Lower lobe of right lung (tissue), 2 donors: ENCODE data around the gene LRRC8B. TPM values are rescaled to one million over a fixed set of nuclear protein-coding genes. Genes with fewer than 3 reads are reported as not detected.

Experiments used
- ATAC-seq, 2 donors: fragments of 200-7000 bp; cut with Tn5 transposase; one replicate each; pipeline ENCODE4 v1.9.1; 2020 to 2022; ENCODE audit warnings: mild to moderate bottlenecking in 2 of 2, moderate library complexity in 2 of 2
- DNase-seq: peaks from one replicate; pipeline ENCODE4 v3.0.0-alpha.2; 2020
- H3K27ac ChIP-seq: fragments of 200-600 bp; one replicate; pipeline ENCODE4 v1.8.0; 2022
- H3K27me3 ChIP-seq: fragments of 200-600 bp; one replicate; pipeline ENCODE4 v1.8.0; 2022; ENCODE audit warnings: low read depth
- H3K36me3 ChIP-seq: fragments of 200-600 bp; one replicate; pipeline ENCODE4 v1.8.0; 2022; ENCODE audit warnings: mild to moderate bottlenecking
- H3K4me1 ChIP-seq: fragments of 200-600 bp; one replicate; pipeline ENCODE4 v1.8.0; 2022
- H3K4me3 ChIP-seq: fragments of 200-600 bp; one replicate; pipeline ENCODE4 v1.8.0; 2022; ENCODE audit warnings: mild to moderate bottlenecking
- H3K9me3 ChIP-seq: fragments of 200-600 bp; one replicate; pipeline ENCODE4 v1.8.0; 2022
- CTCF ChIP-seq: fragments of 200-600 bp; IDR thresholded peaks from one replicate; pipeline ENCODE4 v1.8.0; 2022; ENCODE audit warnings: antibody characterized with exemption, mild to moderate bottlenecking
- intact Hi-C: fragments of 100-400 bp; cut with DNase I; formaldehyde crosslinking; loops from one replicate; pipeline ENCODE4 v1.11.0; 2022
- total RNA-seq: library from RNA; stranded (reverse); fragmentation: NEBNext Ultra II Directional; extraction: Animal tissue kit (Norgen Biotek cat#: 25700); gene quantifications from one replicate; pipeline ENCODE4 v1.2.1, GENCODE V29; 2021
- donor health status: DM: no; HTN: yes; CAD: no; lungs with severe emphysema.

Gene LRRC8B
- total RNA-seq, 1 donor from 2014 or later = 16.4 TPM

DNA sequence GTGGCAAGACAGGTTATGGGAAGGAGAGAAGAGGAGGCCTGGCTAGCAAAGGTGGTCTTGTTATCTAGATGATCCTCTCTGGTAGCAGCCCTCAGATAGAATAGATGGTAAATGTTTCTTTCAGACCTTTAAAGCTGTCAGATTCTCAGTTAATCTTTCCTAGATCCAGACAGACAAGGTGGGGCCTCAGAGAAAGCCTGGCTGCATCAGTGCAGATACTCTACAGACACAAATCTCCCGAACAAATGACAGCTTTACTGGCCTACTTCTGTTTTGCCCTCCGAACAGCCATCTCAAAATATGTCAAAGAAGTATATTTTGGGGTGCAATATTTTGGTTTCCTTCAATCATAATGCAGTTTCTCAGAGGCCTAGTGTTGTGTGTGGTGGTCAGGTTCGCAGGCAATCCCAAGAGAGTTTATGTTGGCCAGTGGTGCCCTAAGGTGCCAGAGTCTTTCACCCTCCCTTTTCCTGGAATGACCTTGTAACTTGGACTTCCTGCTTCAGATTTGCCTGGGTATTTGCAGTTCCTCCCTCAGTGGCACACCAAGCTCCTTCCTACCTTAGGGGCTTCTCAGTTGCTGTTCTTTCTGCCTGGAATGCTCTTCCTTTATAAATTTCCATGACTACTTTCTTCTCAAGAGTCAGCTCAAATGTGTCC lies 7.0 kb downstream of the LRRC8B start:
- Histone ChIP-seq H3K27me3 (no peaks in the 10 kb centered on the region), H3K27ac (no peak overlapping the region), H3K4me3 (no peak overlapping the region), H3K9me3 (no peaks in the 10 kb centered on the region), H3K36me3 (no peaks in the 10 kb centered on the region), H3K4me1 (peaks cover 6% of the 10 kb centered on the region)
- intact Hi-C loops = no loop called here
- ATAC-seq = no peak
- TF ChIP-seq CTCF = no peak
- no peak for DNase-seq

DNA sequence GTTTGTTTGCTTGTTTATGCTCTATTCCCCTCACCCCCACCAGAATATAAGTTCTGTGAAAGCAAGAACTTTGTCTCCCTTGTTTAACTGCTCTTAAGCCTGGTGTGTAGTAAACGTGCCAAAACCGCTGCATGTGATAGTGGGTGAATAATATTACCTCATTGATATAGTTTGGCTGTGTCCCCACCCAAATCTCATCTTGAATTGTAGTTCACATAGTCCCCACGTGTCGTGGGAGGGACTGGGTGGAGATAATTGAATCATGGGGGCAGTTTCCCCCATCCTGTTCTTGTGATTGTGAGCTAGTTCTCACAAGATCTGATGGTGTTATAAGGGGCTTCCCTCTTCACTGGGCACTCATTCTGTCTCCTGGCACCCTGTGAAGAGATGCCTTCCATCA lies 7.6 kb downstream of the LRRC8B start:
- TF ChIP-seq CTCF = no peak
- H3K4me1 ChIP-seq = no peaks in the 10 kb centered on the region
- DNase-seq (no peak), ATAC-seq (no peak)
- intact Hi-C loops = no loop called here
- H3K27ac ChIP-seq = no peak overlapping the region
- H3K4me3 ChIP-seq = no peak overlapping the region
- H3K9me3 ChIP-seq = no peaks in the 10 kb centered on the region
- no peaks in the 10 kb centered on the region for H3K36me3 ChIP-seq
- no peaks in the 10 kb centered on the region for H3K27me3 ChIP-seq

DNA sequence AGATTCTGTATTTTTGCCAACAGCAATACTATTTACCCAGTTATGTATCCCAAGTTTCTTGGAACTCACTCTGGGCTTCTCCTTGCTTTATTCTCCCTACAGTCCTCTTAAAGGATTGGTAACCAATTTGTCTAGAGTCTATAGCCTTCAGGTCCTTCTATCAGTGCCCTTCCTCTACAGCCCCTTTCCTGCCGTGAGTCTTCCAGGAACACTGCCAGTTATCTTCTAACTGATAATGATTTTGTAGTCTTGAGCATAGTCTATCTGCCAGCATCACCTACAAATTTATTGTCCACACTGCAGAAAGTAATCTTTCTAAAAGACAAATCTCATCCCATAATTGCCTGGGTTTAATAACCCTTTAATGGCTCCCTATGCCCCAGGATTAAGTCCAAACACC lies 8.2 kb downstream of the LRRC8B start:
- ATAC-seq (no peak), DNase-seq (no peak)
- no peak for TF ChIP-seq CTCF
- H3K9me3 ChIP-seq = no peaks in the 10 kb centered on the region
- no peak overlapping the region for H3K4me3 ChIP-seq
- H3K4me1 ChIP-seq = peaks cover under 1% of the 10 kb centered on the region
- H3K36me3 ChIP-seq = no peaks in the 10 kb centered on the region
- H3K27ac ChIP-seq = no peak overlapping the region
- intact Hi-C loops = no loop called here
- H3K27me3 ChIP-seq = no peaks in the 10 kb centered on the region

DNA sequence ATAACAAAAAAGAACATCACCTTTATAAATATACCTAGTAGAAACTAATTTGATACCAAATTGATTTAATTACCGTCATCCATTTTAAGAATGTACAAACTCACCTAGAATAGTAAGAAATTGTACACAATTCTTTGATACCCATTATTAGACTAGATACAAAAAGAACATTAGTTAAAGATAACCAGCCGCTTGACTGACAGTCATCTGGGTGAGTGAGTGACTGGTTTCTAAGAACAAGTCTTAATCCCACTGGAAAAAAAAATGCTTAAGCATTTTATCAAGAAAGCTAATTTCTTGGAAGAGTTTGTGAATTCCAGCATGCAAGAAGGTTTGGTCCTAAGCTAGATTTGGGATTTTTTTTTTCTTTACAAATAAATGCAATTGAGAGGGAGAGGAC lies 10.9 kb downstream of the LRRC8B start:
- intact Hi-C loops = no loop called here
- DNase-seq (no peak), ATAC-seq (no peak)
- no peak overlapping the region for H3K27ac ChIP-seq
- no peak for TF ChIP-seq CTCF
- H3K27me3 ChIP-seq = no peaks in the 10 kb centered on the region
- no peaks in the 10 kb centered on the region for H3K9me3 ChIP-seq
- no peaks in the 10 kb centered on the region for H3K36me3 ChIP-seq
- H3K4me1 ChIP-seq = peaks cover 9% of the 10 kb centered on the region
- no peak overlapping the region for H3K4me3 ChIP-seq

DNA sequence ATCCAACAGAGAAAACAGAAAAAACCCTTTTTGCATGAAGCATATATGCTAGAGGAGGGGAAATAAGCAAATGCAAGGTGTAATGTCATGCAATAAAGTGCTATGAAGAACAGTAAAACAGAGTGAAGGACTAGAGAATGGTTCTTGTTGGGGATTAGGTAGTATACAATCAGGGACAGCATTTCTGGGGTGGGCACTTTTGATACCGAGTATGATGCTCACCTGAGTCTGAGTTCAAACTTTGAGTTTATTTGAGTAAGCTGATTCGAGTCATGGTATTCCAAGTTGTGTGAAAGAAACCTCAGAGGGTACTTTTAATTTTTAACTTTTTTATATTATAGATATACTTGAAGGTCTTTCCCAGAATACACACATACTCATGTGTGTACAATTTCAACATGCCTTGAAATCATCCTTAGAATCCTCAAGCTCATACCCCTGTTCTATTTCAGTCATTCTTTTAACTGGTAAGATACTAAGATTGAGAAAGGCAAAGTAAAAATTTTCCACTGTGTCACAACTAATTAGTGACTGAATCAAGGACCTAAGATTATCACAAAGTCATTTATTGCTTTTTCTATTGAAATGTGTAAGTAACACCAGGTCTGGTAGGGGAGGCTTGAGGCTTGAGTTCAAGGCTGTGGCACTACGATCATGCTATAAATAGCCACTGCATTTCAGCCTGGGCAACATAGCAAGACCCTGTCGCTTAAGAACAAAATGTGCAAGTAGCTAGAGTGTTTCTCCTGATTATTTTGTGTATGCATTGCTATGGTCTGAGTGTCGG lies 12.1 kb downstream of the LRRC8B start:
- DNase-seq = no peak
- intact Hi-C loops = no loop called here
- no peaks in the 10 kb centered on the region for H3K36me3 ChIP-seq
- H3K4me1 ChIP-seq = peaks cover 9% of the 10 kb centered on the region
- H3K9me3 ChIP-seq = no peaks in the 10 kb centered on the region
- H3K27me3 ChIP-seq = no peaks in the 10 kb centered on the region
- no peak for ATAC-seq
- no peak overlapping the region for H3K4me3 ChIP-seq
- no peak overlapping the region for H3K27ac ChIP-seq
- TF ChIP-seq CTCF = no peak
